GM21515 (cell line): ENCODE results near the gene WDR37.

Experiments used
- ATAC-seq: cut with Tn5 transposase; IDR thresholded peaks from one replicate; pipeline ENCODE4 v1.9.1; 2021; ENCODE audit not compliant: unreplicated experiment

Gene WDR37

GRCh38 chr10:1068380-1069361 is 12.5 kb downstream of the WDR37 start:
- no peak for ATAC-seq

- no peak for ATAC-seq
These were observed 14.7 kb downstream of the WDR37 start for GRCh38 chr10:1070919-1071318.

DNA sequence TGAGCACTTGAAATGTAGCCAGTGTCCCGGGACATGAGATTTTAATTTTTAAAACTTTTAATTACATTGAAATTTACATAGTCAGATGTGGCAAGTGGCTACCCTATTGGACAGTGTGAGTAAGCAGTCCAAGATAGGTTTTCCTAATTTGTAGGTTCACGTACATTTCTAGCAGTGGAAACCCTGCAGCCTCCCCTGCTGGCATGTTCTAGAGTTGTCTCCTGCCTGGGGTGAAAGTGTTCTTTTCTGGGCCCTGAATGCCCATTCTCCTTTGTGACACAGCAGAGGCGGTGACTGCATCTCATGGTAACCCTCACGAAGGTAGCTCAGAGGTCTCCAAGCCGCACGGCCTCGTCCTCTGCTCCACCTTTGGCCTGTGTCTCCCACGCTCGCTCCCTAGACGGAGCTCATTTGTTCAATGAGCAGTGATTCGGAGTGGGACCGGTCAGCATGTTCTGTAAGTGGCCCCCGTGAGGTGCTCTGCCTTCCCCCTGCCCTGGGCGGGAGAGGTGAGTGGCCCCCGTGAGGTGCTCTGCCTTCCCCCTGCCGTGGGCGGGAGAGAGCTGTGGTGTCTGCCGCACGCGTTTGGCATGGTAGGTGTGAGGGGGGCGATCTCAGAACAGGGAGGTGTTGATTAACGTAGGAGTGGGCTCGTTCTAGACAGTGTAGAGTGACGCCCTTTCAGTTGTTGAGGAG is 18.0 kb downstream of the WDR37 start:
- no peak for ATAC-seq

- no peak for ATAC-seq
These were observed 18.6 kb downstream of the WDR37 start for GRCh38 chr10:1074748-1075308.

DNA sequence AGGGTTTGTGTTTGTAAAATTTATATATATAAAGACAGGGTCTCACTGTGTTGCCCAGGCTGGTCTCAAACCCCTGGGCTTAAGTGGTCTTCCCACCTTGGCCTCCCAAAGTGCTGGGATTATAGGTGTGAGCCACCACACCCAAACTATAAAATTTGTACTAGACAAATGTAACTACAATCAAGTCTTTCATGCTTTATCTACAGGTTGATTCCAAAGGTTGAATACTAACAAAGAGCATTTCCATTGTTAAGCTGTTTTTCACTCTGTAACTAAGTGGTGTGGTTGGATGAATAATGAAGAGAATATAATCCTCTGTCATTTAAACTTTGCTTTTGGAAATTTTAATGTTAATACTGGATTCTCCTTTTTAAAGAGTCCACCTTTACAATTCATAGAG is 22.5 kb downstream of the WDR37 start:
- no peak for ATAC-seq

GRCh38 chr10:1083581-1083980 is 27.4 kb downstream of the WDR37 start:
- ATAC-seq = no peak

DNA sequence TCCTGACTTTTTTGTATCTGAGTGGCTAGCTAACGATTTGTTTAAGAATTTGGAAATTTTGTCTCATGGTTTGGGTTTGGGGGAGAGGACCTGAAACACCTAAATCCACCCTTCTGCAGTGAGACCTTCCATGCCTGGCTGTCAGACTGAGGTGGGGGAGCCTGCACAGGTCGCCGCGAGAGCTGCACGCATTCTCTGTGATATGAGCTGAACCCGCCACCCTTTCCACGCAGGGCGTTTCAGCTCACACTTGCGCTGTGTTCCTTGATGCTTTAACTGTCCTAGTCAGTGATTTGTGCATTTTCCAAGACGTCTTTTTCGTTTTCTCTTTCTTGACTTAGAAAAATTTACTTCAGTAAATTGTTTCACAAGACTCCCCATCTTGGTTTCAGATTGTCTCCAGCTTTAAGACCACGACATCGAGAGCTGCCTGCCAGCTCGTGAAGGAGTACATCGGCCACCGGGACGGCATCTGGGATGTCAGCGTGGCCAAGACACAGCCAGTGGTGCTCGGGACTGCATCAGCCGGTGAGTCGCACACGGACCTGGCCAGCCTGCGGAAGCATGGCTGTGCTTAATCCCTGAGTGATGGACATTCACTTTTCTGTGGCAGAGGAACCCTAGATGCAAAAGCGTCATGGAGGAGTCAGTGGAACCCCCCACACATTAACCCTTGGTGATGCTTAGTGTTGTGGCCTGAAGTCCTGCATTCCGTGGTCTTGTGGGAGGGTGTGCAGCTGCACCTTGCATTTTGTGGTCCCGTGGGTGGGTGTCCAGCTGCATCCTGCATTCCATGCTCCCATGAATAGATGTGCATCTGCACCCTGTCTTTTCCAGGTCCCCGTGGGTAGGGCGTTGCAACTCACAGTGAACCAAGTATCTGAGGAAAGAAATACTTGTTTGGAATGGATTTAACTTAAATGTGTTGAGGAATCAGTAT is 28.1 kb downstream of the WDR37 start:
- ATAC-seq = no peak

GRCh38 chr10:1085258-1085657 is 29.1 kb downstream of the WDR37 start:
- no peak for ATAC-seq

GRCh38 chr10:1086787-1087186 is 30.6 kb downstream of the WDR37 start:
- no peak for ATAC-seq

DNA sequence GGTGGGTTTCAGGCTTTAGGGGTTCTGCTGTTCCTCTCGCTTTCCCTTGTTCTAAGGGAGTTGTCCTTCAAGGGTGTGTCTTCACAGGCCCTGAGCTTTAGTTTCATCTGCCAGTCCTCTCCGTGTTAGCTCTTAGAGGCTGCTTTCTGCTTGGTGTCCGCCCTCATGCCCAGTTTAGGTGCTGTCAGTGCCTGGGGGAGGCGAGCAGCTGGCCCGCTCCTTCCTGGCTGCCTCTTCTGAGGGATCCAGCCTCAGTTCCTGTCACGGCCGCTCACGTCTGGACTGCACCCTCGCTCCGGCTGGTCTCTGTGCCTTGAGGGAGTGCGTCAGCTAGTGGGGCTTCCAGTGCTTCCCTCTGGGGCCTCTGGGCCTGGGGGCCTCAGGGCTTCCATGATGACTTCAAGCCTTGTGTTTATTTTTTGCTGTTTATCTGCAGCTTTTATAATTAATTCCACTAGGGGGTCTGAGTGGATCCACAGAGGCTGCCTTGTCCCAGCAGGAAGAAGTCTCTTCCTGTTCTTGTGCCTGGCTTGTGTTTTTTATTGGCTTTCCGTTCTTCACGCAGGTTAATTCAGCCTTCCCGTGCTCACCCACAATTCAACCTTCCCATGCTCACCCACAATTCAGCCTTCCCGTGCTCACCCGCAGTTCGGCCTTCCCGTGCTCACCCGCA is 33.0 kb downstream of the WDR37 start:
- ATAC-seq = no peak

- ATAC-seq = no peak
These were observed 34.5 kb downstream of the WDR37 start for GRCh38 chr10:1090696-1091095.

- no peak for ATAC-seq
These were observed 37.5 kb downstream of the WDR37 start for GRCh38 chr10:1093696-1094095.

DNA sequence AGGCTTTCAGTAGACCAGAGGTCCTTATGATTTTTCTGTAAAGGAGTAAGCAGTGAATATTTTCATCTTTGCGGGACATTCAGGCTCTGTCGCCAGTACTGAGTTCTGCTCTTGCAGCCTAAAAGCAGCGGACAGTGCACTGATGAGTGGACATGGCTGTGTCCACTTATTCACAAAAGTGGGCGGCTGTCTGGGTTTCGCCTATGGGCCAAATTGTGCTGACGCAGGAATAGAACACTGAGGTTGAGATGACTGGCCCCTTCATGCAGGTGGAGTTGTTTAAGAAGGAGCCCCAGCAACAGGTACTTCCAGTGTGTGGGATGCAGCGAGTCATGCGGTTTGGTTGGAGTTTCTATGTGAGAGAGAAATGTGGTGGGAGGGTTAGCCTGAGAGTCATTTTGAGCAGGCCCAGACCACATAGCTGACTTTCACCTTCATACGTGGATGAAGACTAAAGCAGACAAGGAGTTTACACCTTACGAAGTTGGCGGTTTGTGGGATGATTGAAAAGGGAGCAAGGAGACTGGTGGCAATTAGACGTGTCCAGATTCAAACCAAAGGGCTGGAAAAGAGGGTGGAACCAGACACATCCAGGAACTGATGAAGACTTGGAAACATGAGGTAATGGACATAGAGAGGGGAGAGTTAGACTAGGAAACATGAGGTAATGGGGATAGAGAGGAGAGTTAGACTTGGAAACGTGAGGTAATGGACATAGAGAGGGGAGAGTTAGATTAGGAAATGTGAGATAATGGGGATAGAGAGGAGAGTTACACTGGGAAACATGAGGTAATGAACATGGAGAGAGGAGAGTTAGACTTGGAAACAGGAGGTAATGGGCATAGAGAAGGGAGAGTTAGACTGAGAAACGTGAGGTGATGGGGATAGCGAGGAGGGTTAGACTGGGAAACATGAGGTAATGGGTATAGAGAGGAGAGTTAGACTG is 38.2 kb downstream of the WDR37 start:
- peak; percentile 86 for ATAC-seq

- no peak for ATAC-seq
These were observed 39.3 kb downstream of the WDR37 start for GRCh38 chr10:1095498-1095897.

- no peak for ATAC-seq
These were observed 40.2 kb downstream of the WDR37 start for GRCh38 chr10:1096287-1096889.

GRCh38 chr10:1097436-1097835 is 41.3 kb downstream of the WDR37 start:
- ATAC-seq = no peak

- no peak for ATAC-seq
These were observed 44.0 kb downstream of the WDR37 start for GRCh38 chr10:1100143-1100542.

DNA sequence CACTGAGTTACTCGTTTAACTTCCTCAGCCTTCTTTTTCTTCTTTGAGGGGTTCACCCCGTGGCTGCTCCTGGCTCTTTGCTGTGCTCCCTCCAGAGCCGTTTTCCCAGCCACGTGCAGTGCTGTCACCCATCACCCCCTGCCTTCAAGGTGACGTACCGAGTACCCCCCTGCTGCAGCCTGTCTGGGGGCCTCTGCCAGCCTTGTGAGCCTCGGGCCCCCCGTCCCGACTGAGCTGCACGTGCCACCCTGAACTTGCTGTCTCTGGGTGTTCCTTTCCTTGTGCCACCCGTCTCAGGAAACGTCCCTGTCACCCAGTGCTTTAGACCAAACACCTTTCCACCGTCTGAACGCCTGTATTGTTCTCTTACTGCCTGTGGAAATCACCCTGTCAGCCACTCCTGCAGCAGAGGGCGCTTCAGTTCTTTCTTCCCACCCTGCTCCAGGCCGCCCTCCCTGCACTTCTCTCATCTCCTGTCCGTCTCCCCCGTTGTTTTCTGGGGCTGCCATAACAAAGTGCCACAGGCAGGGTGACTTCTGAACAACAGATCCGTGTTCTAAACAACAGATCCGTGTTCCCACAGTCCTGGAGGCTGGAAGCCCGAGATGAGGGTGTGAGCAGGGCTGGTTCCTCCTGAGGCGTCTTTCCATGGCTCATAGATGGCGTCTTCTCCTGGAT is 44.6 kb downstream of the WDR37 start:
- ATAC-seq = no peak
